NB4 (cell line): ENCODE measurements around the gene GJD3.

Experiments used
- MYC ChIP-seq: IDR thresholded peaks from 2 replicates; pipeline ENCODE4 v1.6.1; 2011; ENCODE audit warnings: low read depth, low read length
- POLR2A ChIP-seq: IDR thresholded peaks from 2 replicates; pipeline ENCODE4 v1.6.1; 2011; ENCODE audit warnings: mild to moderate bottlenecking; ENCODE audit not compliant: insufficient read length; ENCODE audit errors: extremely low read depth
- TF ChIP-seq, protein P1 (sequence below): IDR thresholded peaks from 2 replicates; pipeline ENCODE4 v1.6.1; 2011; ENCODE audit warnings: low read depth, low read length
- TF ChIP-seq, protein P2 (sequence below): IDR thresholded peaks from one replicate; pipeline ENCODE4 v1.5.1; 2012; ENCODE audit warnings: low read depth, low read length

DNA sequence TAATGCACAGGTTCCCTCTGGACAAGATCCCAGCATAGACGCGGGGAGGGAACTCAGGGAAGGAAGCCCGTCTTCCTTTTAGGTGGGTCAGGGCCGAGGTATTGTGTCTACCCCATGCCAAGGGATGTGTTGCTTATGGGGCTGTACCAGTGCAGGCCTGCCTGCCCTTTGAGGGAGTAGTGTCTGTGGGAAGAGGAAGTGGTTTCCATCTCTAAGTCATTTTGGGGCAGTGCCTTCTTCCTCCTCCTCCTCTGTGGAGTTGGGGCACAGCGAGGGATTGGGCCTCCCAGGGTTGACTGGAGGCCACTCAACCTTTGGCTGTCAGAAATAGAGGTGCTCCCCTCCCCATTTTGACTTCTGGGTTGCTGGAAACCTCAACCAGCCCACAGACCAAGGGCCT lies 26.5 kb downstream of the GJD3 start:
- TF ChIP-seq, protein P1, sequence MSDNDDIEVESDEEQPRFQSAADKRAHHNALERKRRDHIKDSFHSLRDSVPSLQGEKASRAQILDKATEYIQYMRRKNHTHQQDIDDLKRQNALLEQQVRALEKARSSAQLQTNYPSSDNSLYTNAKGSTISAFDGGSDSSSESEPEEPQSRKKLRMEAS: no peak
- TF ChIP-seq, protein P2, sequence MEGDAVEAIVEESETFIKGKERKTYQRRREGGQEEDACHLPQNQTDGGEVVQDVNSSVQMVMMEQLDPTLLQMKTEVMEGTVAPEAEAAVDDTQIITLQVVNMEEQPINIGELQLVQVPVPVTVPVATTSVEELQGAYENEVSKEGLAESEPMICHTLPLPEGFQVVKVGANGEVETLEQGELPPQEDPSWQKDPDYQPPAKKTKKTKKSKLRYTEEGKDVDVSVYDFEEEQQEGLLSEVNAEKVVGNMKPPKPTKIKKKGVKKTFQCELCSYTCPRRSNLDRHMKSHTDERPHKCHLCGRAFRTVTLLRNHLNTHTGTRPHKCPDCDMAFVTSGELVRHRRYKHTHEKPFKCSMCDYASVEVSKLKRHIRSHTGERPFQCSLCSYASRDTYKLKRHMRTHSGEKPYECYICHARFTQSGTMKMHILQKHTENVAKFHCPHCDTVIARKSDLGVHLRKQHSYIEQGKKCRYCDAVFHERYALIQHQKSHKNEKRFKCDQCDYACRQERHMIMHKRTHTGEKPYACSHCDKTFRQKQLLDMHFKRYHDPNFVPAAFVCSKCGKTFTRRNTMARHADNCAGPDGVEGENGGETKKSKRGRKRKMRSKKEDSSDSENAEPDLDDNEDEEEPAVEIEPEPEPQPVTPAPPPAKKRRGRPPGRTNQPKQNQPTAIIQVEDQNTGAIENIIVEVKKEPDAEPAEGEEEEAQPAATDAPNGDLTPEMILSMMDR: no peak
- no peak for TF ChIP-seq POLR2A
- TF ChIP-seq MYC: no peak
